NB4 (cell line): ENCODE measurements around the gene LAMA4.

Experiments used
- DNase-seq: peaks from one replicate; pipeline ENCODE4 v3.0.0; 2010; ENCODE audit warnings: low read depth
- H3K4me3 ChIP-seq: one replicate; pipeline ENCODE4 v1.5.1; 2011; ENCODE audit warnings: mild to moderate bottlenecking, low read depth, low read length, moderate library complexity
- CTCF ChIP-seq: IDR thresholded peaks from one replicate; pipeline ENCODE4 v1.5.1; 2012; ENCODE audit warnings: low read depth, low read length
- MYC ChIP-seq: IDR thresholded peaks from 2 replicates; pipeline ENCODE4 v1.6.1; 2011; ENCODE audit warnings: low read depth, low read length
- POLR2A ChIP-seq: IDR thresholded peaks from 2 replicates; pipeline ENCODE4 v1.6.1; 2011; ENCODE audit warnings: mild to moderate bottlenecking; ENCODE audit not compliant: insufficient read length; ENCODE audit errors: extremely low read depth
- TF ChIP-seq, protein P1 (sequence below): IDR thresholded peaks from 2 replicates; pipeline ENCODE4 v1.6.1; 2011; ENCODE audit warnings: low read depth, low read length

LAMA4 gene

DNA sequence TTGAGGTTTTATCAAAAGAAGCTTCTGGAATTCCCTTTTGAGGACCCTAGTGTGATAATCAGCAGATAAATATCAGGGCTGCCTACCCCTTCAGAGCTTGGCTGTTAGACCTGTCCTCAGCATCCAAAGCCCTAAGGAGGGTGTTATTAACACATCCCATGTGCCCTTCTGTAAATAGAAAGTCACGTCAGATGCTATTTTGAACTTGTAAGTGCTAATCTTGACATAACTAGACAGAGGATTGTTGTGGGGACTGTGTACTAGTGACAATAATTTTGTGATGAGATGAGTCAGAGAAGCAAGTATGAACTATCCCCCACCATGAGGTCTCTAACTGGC lies 4.9 kb upstream of the LAMA4 start:
- TF ChIP-seq, protein P1, sequence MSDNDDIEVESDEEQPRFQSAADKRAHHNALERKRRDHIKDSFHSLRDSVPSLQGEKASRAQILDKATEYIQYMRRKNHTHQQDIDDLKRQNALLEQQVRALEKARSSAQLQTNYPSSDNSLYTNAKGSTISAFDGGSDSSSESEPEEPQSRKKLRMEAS: no peak
- no peak for TF ChIP-seq POLR2A
- TF ChIP-seq MYC: no peak
- no peak for TF ChIP-seq CTCF
- no peak for DNase-seq
- H3K4me3 ChIP-seq: no peak overlapping the region

GRCh38 chr6:112258642-112259336 lies 4.4 kb upstream of the LAMA4 start:
- no peak overlapping the region for H3K4me3 ChIP-seq
- TF ChIP-seq POLR2A: no peak
- no peak for TF ChIP-seq CTCF
- TF ChIP-seq, protein P1: no peak
- TF ChIP-seq MYC: no peak
- no peak for DNase-seq

- no peak overlapping the region for H3K4me3 ChIP-seq
- TF ChIP-seq MYC (no peak), POLR2A (no peak), CTCF (no peak)
- TF ChIP-seq, protein P1: no peak
- DNase-seq: no peak
These were observed 3.0 kb upstream of the LAMA4 start for GRCh38 chr6:112257178-112257855.

- DNase-seq: no peak
- TF ChIP-seq MYC (no peak), CTCF (no peak), POLR2A (no peak)
- TF ChIP-seq, protein P1: no peak
These were observed 554 bp upstream of the LAMA4 start for GRCh38 chr6:112254921-112255320.

GRCh38 chr6:112253498-112253840 lies 898 bp downstream of the LAMA4 start:
- H3K4me3 ChIP-seq: no peak overlapping the region
- no peak for TF ChIP-seq CTCF
- no peak for TF ChIP-seq POLR2A
- TF ChIP-seq, protein P1: no peak
- TF ChIP-seq MYC: no peak
- no peak for DNase-seq

More at GRCh38 chr6:112254921-112255320, 554 bp upstream of the LAMA4 start:
- no peak overlapping the region for H3K4me3 ChIP-seq
